DND-41 (cell line): Measurements from ENCODE around the gene OR4B1.

Experiments
- ATAC-seq: fragments of 200-7000 bp; cut with Tn5 transposase; 3 replicates; pipeline ENCODE4 v1.9.1; 2021; ENCODE audit warnings: low read depth; ENCODE audit not compliant: insufficient read depth
- DNase-seq: peaks from one replicate; pipeline ENCODE4 v3.0.0-alpha.2; 2020
- H2AFZ ChIP-seq: 2 replicates; pipeline ENCODE4 v1.6.0; 2012; ENCODE audit warnings: low read depth, low read length
- H3K27ac ChIP-seq: 2 replicates; pipeline ENCODE4 v1.5.1; 2012; ENCODE audit warnings: low read length, inconsistent platforms
- H3K27me3 ChIP-seq: fragments of 200-600 bp; sonication (generic); 2 replicates; pipeline ENCODE4 v1.6.0; 2012; ENCODE audit warnings: low read length, mild to moderate bottlenecking, inconsistent platforms; ENCODE audit not compliant: insufficient read depth, poor library complexity
- H3K36me3 ChIP-seq: 2 replicates; pipeline ENCODE4 v1.5.1; 2012; ENCODE audit warnings: low read length, inconsistent platforms; ENCODE audit not compliant: insufficient read depth
- H3K4me1 ChIP-seq: 2 replicates; pipeline ENCODE4 v1.5.1; 2012; ENCODE audit warnings: mild to moderate bottlenecking, low read length; ENCODE audit not compliant: insufficient read depth
- H3K4me2 ChIP-seq: 2 replicates; pipeline ENCODE4 v1.6.0; 2012; ENCODE audit warnings: mild to moderate bottlenecking, moderate library complexity, low read length, inconsistent platforms; ENCODE audit not compliant: insufficient read depth
- H3K4me3 ChIP-seq, 2 experiments: fragments of 200-600 bp in 1 of 2; shearing (Covaris generic) in 1 of 2; 2 replicates each; pipeline ENCODE4 v1.5.1; 2012 to 2016; ENCODE audit warnings: inconsistent platforms in 2 of 2, low read length in 2 of 2, mild to moderate bottlenecking in 2 of 2, low read depth in 1 of 2, moderate library complexity in 1 of 2
- H3K79me2 ChIP-seq: 2 replicates; pipeline ENCODE4 v1.6.0; 2012; ENCODE audit warnings: low read length, inconsistent platforms; ENCODE audit not compliant: insufficient read depth
- H3K9ac ChIP-seq: 2 replicates; pipeline ENCODE4 v1.6.0; 2012; ENCODE audit warnings: low read depth, mild to moderate bottlenecking, inconsistent platforms, low read length, moderate library complexity
- H3K9me3 ChIP-seq: 2 replicates; pipeline ENCODE4 v1.5.1; 2012; ENCODE audit warnings: low read length, moderate library complexity, mild to moderate bottlenecking, inconsistent platforms; ENCODE audit not compliant: insufficient read depth, severe bottlenecking
- H4K20me1 ChIP-seq: 2 replicates; pipeline ENCODE4 v1.6.0; 2012; ENCODE audit warnings: low read length; ENCODE audit not compliant: insufficient read depth
- CTCF ChIP-seq: IDR thresholded peaks from 2 replicates; pipeline ENCODE4 v1.5.1; 2012; ENCODE audit warnings: borderline replicate concordance, low read length, moderate library complexity, mild to moderate bottlenecking; ENCODE audit not compliant: poor library complexity, severe bottlenecking; ENCODE audit errors: extremely low read depth
- EZH2 ChIP-seq: IDR thresholded peaks from 3 replicates; pipeline ENCODE4 v1.6.1; 2012; ENCODE audit warnings: borderline replicate concordance, low read depth, mild to moderate bottlenecking, moderate library complexity, low read length, inconsistent platforms; ENCODE audit not compliant: severe bottlenecking

OR4B1 gene, protein sequence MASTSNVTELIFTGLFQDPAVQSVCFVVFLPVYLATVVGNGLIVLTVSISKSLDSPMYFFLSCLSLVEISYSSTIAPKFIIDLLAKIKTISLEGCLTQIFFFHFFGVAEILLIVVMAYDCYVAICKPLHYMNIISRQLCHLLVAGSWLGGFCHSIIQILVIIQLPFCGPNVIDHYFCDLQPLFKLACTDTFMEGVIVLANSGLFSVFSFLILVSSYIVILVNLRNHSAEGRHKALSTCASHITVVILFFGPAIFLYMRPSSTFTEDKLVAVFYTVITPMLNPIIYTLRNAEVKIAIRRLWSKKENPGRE

GRCh38 chr11:48216510-48216909 is at the start of gene OR4B1:
TSS of gene OR4B1 (plus strand) at chr11:48216810. CDS start at chr11:48216810, 0 bp downstream.
- Histone ChIP-seq H3K36me3 (no peaks in the 10 kb centered on the region), H4K20me1 (no peaks in the 10 kb centered on the region), H3K4me1 (no peaks in the 10 kb centered on the region), H2AFZ (no peak within 1 kb of the TSS), H3K4me3 (no peak within 1 kb of the TSS), H3K9me3 (no peaks in the 10 kb centered on the region), H3K9ac (no peak within 1 kb of the TSS), H3K4me2 (no peak within 1 kb of the TSS), H3K27me3 (no peaks in the 10 kb centered on the region), H3K27ac (no peak within 1 kb of the TSS), H3K79me2 (no peaks in the 10 kb centered on the region)
- no peak for ATAC-seq
- TF ChIP-seq EZH2 (no peak), CTCF (no peak)
- no peak for DNase-seq

DNA sequence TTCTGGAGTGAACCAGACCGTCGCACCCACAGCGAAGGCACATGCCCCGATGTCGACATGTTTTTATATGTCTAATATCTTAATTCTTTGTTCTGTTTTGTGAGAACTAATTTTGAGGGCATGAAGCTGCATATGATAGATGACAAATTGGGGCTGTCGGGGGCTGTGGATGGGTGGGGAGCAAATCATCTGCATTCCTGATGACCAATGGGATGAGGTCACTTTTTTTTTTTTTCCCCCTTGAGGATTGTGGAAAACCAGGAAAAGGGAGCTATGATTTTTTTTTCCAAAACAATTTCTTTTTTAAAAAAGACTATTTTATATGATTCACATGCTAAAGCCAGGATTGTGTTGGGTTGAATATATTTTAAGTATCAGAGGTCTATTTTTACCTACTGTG is 49.2 kb upstream of the OR4B1 start:
- DNase-seq (no peak), ATAC-seq (no peak)
- Histone ChIP-seq H4K20me1 (no peaks in the 10 kb centered on the region), H3K9me3 (no peaks in the 10 kb centered on the region), H3K9ac (no peak overlapping the region), H3K4me1 (peaks cover 5% of the 10 kb centered on the region; the same call in 1 of the 2 replicates), H3K4me3 (no peak overlapping the region), H3K79me2 (no peaks in the 10 kb centered on the region), H3K4me2 (no peak overlapping the region), H3K27me3 (no peaks in the 10 kb centered on the region), H3K27ac (no peak overlapping the region), H3K36me3 (no peaks in the 10 kb centered on the region), H2AFZ (no peak overlapping the region)
- TF ChIP-seq EZH2, result no peak
- TF ChIP-seq CTCF, result no peak

DNA sequence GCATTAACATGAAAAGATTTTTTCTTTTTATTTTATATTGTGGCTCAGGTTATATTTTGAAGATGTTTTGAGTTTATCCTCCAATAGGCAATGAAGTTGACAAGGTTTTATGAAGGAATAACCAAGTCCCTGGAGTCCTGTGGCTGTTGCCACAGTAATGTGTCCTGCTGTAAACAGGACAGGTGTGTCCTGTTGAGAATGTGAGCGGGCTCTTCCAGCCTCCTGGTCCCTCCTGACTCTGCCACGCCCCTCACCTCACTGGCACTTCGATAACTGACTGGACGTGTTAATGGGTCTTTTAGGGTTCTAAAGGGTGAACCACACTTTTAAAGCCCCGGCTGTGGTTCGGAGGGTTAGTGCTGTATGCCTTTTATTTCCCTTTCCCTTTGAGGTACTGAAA is 47.8 kb upstream of the OR4B1 start:
- no peak overlapping the region for H3K9ac ChIP-seq
- DNase-seq (no peak), ATAC-seq (no peak)
- H3K4me3 ChIP-seq, result no peak overlapping the region
- H3K4me2 ChIP-seq, result no peak overlapping the region
- H2AFZ ChIP-seq, result no peak overlapping the region
- no peak overlapping the region for H3K27ac ChIP-seq
- H3K36me3 ChIP-seq, result no peaks in the 10 kb centered on the region
- H3K4me1 ChIP-seq, result peaks cover 16% of the 10 kb centered on the region
- no peaks in the 10 kb centered on the region for H4K20me1 ChIP-seq
- H3K79me2 ChIP-seq, result no peaks in the 10 kb centered on the region
- TF ChIP-seq EZH2 (no peak), CTCF (no peak)
- H3K27me3 ChIP-seq, result no peaks in the 10 kb centered on the region
- H3K9me3 ChIP-seq, result no peaks in the 10 kb centered on the region

DNA sequence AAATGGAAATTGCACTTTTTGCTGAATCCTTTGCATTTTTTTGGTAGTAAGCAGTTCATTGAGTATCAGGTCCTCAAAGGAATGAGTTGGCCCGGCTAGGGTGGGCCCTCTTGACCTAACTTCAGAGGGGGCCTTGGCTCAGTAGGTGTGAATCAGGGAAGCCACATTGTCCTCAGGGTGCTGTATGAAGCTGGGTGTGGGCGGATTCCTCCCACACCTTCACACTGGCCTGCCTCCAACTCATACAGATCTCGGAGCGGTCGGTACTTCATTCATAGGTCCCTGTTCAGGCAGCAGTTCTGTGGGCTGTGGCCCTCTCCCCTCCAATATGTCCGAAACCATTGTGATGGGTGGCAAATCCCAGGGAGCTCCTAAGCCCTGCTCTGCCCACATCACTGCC is 47.4 kb upstream of the OR4B1 start:
- ATAC-seq (no peak), DNase-seq (no peak)
- no peak overlapping the region for H3K27ac ChIP-seq
- H3K9me3 ChIP-seq, result no peaks in the 10 kb centered on the region
- H4K20me1 ChIP-seq, result no peaks in the 10 kb centered on the region
- H2AFZ ChIP-seq, result no peak overlapping the region
- H3K4me1 ChIP-seq, result peaks cover 17% of the 10 kb centered on the region
- no peaks in the 10 kb centered on the region for H3K27me3 ChIP-seq
- no peaks in the 10 kb centered on the region for H3K79me2 ChIP-seq
- H3K4me2 ChIP-seq, result no peak overlapping the region
- TF ChIP-seq EZH2, result no peak
- TF ChIP-seq CTCF, result no peak
- H3K4me3 ChIP-seq, result no peak overlapping the region
- H3K36me3 ChIP-seq, result no peaks in the 10 kb centered on the region
- H3K9ac ChIP-seq, result no peak overlapping the region
